ENCODE measurements around the gene TNS4. TPM values are rescaled to one million over a fixed set of nuclear protein-coding genes. Genes with fewer than 3 reads are reported as not detected.

Gene TNS4
- polyA plus RNA-seq, 2 of the 4 experiments (the other 2 are of a cell fraction): 24.2 to 73.5 TPM

- no peak for TF ChIP-seq MAFK (IDR thresholded peaks at IDR 0.05; ENCODE audit: partially characterized antibody)
- TF ChIP-seq HES2 (IDR thresholded peaks at IDR 0.05): peak; percentile 83
- TF ChIP-seq BCL3 (IDR thresholded peaks at IDR 0.05): peak; percentile 96
- peak; percentile 81 for TF ChIP-seq HOXA7 (CRISPR knock-in tag; IDR thresholded peaks at IDR 0.05)
- no peak for TF ChIP-seq CTCF (IDR thresholded peaks at IDR 0.05)
- no peak for TF ChIP-seq ZFP36 (IDR thresholded peaks at IDR 0.05; ENCODE audit: borderline replicate concordance, partially characterized antibody)
- TF ChIP-seq MAX (IDR thresholded peaks at IDR 0.05): peak; percentile 97
- TF ChIP-seq PBX3 (IDR thresholded peaks at IDR 0.05): peak; percentile 84
- no peak for TF ChIP-seq ELK1 (IDR thresholded peaks at IDR 0.05; ENCODE audit: low read depth, low read length)
- 0 out of 2 replicates have a peak, but pooled peaks have one; percentile 23 for TF ChIP-seq RCOR1 (IDR thresholded peaks at IDR 0.05; ENCODE audit: low read depth, low read length)
- TF ChIP-seq SREBF2 (IDR thresholded peaks at IDR 0.05): no peak
- TF ChIP-seq TP53 (CRISPR knock-in tag; IDR thresholded peaks at IDR 0.05): peak; percentile 87; the same call in 1 of the 2 replicates
- TF ChIP-seq CBX8 (IDR thresholded peaks at IDR 0.05): no peak
- TF ChIP-seq CBX2 (IDR thresholded peaks at IDR 0.05; ENCODE audit: borderline replicate concordance, low read depth): no peak
- TF ChIP-seq JUN (IDR thresholded peaks at IDR 0.05): peak; percentile 99 to 100
- TF ChIP-seq ESRRA (IDR thresholded peaks at IDR 0.05; ENCODE audit: borderline replicate concordance, low read length): peak; percentile 63
- no peak; the same call in 1 of the 2 replicates for TF ChIP-seq E2F6 (IDR thresholded peaks at IDR 0.05; ENCODE audit: borderline replicate concordance, low read depth)
- TF ChIP-seq RFX5 (IDR thresholded peaks at IDR 0.05): 0 out of 2 replicates have a peak, but pooled peaks have one; percentile 20
- TF ChIP-seq EP300 (IDR thresholded peaks at IDR 0.05): peak; percentile 99 to 100
- TF ChIP-seq POLR2AphosphoS2 (conservative IDR thresholded peaks at IDR 0.05; ENCODE audit: low read length): no peak
- peak; percentile 67; the same call in 1 of the 2 replicates for TF ChIP-seq TFCP2L1 (CRISPR knock-in tag; IDR thresholded peaks at IDR 0.05)
- TF ChIP-seq BHLHE40 (IDR thresholded peaks at IDR 0.05; ENCODE audit: low read depth, low read length): no peak
- peak; percentile 98 to 100 for TF ChIP-seq CEBPB (IDR thresholded peaks at IDR 0.05)
- peak; percentile 66 for TF ChIP-seq FOSL2 (IDR thresholded peaks at IDR 0.05)
- peak; percentile 93 for TF ChIP-seq FOSL2 (CRISPR knock-in tag; IDR thresholded peaks at IDR 0.05)
Measured at GRCh38 chr17:40548982-40549685, 47.7 kb upstream of the TNS4 start (continued).
